Effector memory CD4-positive, alpha-beta T cell (primary cell): ENCODE results near the gene GLRX.
A peak's percentile ranks its signal among the peaks of the same experiment; 100 is the strongest.
"Not testable (repeated sequence)": the region's sequence is repeated elsewhere in the genome, so short reads cannot be mapped to it uniquely, and the experiment has no call there.

ENCODE experiments used
- DNase-seq, 3 donors: peaks; one replicate each; pipeline ENCODE4 v3.0.0-alpha.2; 2020
- H3K27ac ChIP-seq: 2 replicates; pipeline ENCODE4 v1.7.0; 2013; ENCODE audit warnings: mild to moderate bottlenecking, low read length, moderate library complexity; ENCODE audit not compliant: insufficient read depth, poor library complexity, severe bottlenecking
- H3K27me3 ChIP-seq: replicated peaks from 2 replicates; pipeline ENCODE4 v1.7.0; 2013; ENCODE audit warnings: mild to moderate bottlenecking, low read length; ENCODE audit not compliant: insufficient read depth, control insufficient read depth, poor library complexity, severe bottlenecking
- H3K36me3 ChIP-seq: 2 replicates; pipeline ENCODE4 v1.7.0; 2013; ENCODE audit warnings: mild to moderate bottlenecking, low read length, moderate library complexity; ENCODE audit not compliant: control insufficient read depth, insufficient read depth
- H3K4me1 ChIP-seq: 2 replicates; pipeline ENCODE4 v1.7.0; 2013; ENCODE audit warnings: low read length, mild to moderate bottlenecking; ENCODE audit not compliant: control insufficient read depth, insufficient read depth, poor library complexity, severe bottlenecking
- H3K4me3 ChIP-seq: 2 replicates; pipeline ENCODE4 v1.7.0; 2013; ENCODE audit warnings: low read length, low read depth, mild to moderate bottlenecking; ENCODE audit not compliant: insufficient read depth, poor library complexity, severe bottlenecking
- H3K9me3 ChIP-seq: 2 replicates; pipeline ENCODE4 v1.7.0; 2013; ENCODE audit warnings: mild to moderate bottlenecking, low read length, moderate library complexity; ENCODE audit not compliant: control insufficient read depth

GLRX gene

DNA sequence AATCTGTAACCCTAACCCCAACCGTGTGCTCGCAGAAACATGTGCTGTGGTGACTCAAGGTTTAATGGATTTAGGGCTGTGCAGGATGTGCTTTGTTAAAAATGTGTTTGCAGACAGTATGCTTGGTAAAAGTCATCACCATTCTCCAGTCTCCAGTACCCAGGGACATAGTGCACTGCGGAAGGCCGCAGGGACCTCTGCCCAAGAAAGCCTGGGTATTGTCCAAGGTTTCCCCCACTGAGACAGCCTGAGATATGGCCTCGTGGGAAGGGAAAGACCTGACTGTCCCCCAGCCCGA, 11.5 kb downstream of the GLRX start:
- H3K4me1 ChIP-seq: peaks cover 62% of the 10 kb centered on the region
- not testable (repeated sequence) for DNase-seq, H3K27me3 ChIP-seq, H3K4me3 ChIP-seq, H3K9me3 ChIP-seq, H3K27ac ChIP-seq
- H3K36me3 ChIP-seq: peaks cover 27% of the 10 kb centered on the region

GRCh38 chr5:95810305-95811125, 12.0 kb downstream of the GLRX start:
- Histone ChIP-seq H3K4me3 (no peak overlapping the region), H3K27me3 (no peaks in the 10 kb centered on the region), H3K9me3 (no peaks in the 10 kb centered on the region), H3K36me3 (peaks cover 21% of the 10 kb centered on the region), H3K27ac (peak overlapping the region; percentile 68), H3K4me1 (peaks cover 56% of the 10 kb centered on the region)
- DNase-seq: no peak

DNA sequence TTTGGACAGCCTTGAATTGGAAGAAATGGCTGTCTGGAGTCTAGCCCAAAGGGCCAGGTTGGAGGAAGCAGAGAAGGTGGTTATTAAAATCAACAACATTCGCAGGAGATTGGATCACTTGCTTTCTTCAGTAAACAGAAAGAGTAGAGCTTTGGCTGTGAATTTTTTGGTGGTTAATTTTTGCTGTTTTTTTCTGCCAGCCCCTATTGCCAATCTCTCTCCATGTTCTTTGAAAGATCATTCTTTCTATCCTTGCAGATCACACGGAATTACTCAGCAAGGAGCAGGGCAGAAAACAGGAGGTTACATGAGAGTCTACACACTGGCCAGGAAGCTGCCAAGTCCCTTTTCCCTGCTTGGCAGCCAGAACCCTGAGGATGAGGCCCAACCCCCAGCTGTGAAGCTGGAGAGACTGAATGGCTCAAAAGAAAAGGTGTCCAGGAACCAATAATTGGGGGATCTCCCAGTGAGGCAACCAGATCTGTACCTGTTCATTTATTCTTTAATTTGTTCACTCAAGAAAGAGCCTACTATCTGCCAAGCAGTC, 13.0 kb downstream of the GLRX start:
- Histone ChIP-seq H3K9me3 (no peaks in the 10 kb centered on the region), H3K4me1 (peaks cover 55% of the 10 kb centered on the region), H3K36me3 (peaks cover 13% of the 10 kb centered on the region), H3K27me3 (no peaks in the 10 kb centered on the region), H3K4me3 (no peak overlapping the region), H3K27ac (peak overlapping the region; percentile 68)
- no peak for DNase-seq

DNA sequence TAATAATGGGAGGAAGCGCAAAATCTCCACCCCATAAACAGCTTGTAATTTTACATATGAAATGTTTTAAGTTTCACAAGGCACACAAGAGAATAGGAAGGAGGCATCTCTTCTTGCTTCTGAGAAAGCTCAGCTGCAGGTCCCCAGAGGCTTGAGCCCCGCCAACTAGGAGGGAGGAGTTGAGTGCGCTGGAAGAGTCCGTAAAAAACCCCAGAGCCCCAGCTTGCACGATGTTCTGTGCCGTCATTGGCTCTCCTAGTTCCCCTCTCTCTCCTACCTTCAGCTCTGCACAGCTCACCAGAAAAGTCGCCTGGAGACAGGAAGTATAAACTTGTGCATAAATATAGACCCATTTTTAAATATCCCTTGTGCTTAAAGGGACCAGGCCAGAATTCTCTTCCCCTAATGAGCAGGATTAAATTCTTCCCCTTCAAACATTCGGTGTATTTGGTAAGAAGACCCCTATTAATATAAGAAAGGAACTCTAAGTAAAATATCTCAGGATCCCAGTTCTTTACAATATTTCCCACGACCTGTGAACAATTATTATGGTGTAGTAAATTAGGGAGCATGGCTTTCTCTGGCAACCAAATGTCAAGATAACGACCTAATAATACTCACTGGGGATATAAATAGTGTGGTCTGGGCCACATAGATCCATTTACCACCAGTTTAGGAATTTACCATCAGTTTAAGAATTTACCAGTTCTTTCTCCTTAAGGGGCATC, 13.7 kb downstream of the GLRX start:
- Histone ChIP-seq H3K4me3 (peak overlapping the region; percentile 26), H3K9me3 (no peaks in the 10 kb centered on the region), H3K27ac (peak overlapping the region; percentile 68), H3K27me3 (no peaks in the 10 kb centered on the region), H3K4me1 (peaks cover 55% of the 10 kb centered on the region), H3K36me3 (peaks cover 7% of the 10 kb centered on the region)
- peak; percentile 59 to 77 (median 72) for DNase-seq

GRCh38 chr5:95808013-95808685, 14.4 kb downstream of the GLRX start:
- H3K9me3 ChIP-seq: no peaks in the 10 kb centered on the region
- H3K27me3 ChIP-seq: no peaks in the 10 kb centered on the region
- H3K4me1 ChIP-seq: peaks cover 54% of the 10 kb centered on the region
- peak overlapping the region; percentile 68 for H3K27ac ChIP-seq
- no peak for DNase-seq
- peaks cover under 1% of the 10 kb centered on the region for H3K36me3 ChIP-seq
- peak overlapping the region; percentile 26 for H3K4me3 ChIP-seq

DNA sequence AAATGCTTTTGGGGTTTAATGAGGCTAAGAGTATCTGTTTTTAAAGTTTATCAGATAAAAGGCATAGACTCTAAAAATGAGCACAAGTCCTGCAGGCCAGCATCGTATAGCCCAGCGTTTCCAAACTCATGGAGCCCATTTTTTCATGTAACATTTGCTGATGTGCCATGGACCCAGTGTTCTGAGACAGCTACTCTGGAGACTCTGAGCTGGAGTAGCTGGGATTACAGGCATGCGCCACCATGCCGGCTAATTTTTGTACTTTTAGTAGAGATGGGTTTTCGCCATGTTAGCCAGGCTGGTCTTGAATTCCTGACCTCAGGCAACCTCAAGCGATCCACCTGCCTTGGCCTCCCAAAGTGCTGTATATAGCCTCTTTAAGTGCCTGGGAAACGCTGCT, 15.8 kb downstream of the GLRX start:
- no peak for DNase-seq
- no peak overlapping the region for H3K27ac ChIP-seq
- no peaks in the 10 kb centered on the region for H3K9me3 ChIP-seq
- H3K4me1 ChIP-seq: peaks cover 39% of the 10 kb centered on the region
- no peak overlapping the region for H3K4me3 ChIP-seq
- H3K36me3 ChIP-seq: no peaks in the 10 kb centered on the region
- H3K27me3 ChIP-seq: no peaks in the 10 kb centered on the region

DNA sequence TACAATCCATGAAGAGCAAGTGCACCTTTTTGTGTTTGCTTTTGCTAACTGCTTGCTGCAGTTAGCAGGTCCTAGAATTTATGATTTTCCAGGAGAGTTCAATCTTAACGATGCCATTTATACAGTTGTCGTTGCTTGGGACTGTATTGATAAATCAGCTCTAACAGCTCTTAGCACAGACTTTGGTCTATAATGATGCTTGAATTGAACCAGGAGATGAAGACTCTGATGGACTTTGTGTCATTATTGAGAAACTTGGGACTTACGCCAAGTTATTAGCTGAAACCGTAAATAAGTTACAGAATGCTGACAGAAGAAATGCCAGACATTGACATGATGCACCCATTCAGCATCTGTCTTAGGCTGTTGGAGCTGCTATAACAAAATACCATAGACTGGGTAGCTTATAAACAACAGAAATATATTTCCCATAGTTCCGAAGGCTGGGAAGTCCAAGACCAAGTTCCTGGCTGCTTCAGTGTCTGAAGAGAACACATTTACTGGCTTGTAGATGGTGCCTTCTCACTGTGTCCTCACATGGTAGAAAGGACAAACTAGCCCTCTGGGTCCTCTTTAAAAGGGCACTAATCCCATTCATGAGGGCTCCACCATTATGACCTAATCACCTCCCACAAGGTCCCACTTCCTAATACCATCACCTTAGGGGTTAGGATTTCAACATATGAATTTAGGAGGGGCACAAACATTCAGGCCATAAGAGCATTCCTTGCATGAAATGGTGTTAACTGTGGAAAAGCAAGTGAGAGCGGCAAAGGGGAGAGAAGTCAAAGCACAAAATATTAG, 17.6 kb downstream of the GLRX start:
- DNase-seq: no peak
- Histone ChIP-seq H3K4me3 (no peak overlapping the region), H3K36me3 (no peaks in the 10 kb centered on the region), H3K4me1 (peaks cover 25% of the 10 kb centered on the region), H3K27me3 (no peaks in the 10 kb centered on the region), H3K9me3 (no peaks in the 10 kb centered on the region), H3K27ac (no peak overlapping the region)

DNA sequence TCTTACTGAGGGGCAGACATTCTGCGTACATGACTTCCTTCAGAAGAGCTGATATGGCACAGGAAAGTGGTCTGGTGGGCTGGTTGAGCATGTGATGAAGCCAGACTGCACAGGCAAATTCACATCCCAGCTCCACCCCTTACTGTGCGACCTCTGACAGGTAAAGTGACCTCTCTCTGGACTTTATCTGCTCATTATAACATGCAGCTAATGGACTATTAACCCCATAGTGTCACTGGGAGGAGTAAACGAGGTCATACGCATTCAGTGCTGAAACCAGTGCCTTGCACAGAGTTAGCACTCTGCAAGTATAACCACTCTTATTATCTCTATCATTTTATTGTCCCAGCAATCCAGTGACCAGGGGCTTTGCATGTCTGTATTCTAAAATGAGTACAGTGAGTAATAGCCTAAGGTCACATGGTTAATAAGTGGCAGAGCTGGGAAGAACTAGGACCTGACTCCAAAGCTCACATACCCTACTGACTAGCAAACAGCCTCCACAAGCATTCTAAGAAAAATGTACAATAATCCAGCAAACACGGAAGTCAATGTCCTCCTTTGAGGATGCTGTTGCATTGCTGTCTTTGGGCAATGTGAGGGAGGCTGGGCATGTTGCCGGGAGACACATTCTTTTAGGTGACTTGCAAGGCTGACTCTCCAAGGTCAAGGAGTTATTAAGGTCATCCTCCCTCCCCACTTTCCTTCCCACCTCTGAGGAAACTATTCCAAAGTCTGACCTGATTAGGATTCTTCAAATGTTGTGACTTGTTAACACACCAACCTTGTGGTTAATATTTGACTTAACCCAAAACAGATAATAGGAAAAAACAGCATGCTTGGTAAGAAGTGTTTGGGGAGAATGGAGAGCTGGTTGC, 19.0 kb downstream of the GLRX start:
- Histone ChIP-seq H3K4me3 (no peak overlapping the region), H3K9me3 (no peaks in the 10 kb centered on the region), H3K27ac (no peak overlapping the region), H3K36me3 (no peaks in the 10 kb centered on the region), H3K27me3 (no peaks in the 10 kb centered on the region), H3K4me1 (peaks cover 12% of the 10 kb centered on the region)
- DNase-seq: no peak

GRCh38 chr5:95801961-95802360, 20.6 kb downstream of the GLRX start:
- H3K4me3 ChIP-seq: no peak overlapping the region
- DNase-seq: no peak
- H3K4me1 ChIP-seq: no peaks in the 10 kb centered on the region
- H3K27me3 ChIP-seq: no peaks in the 10 kb centered on the region
- H3K27ac ChIP-seq: no peak overlapping the region
- no peaks in the 10 kb centered on the region for H3K36me3 ChIP-seq
- no peaks in the 10 kb centered on the region for H3K9me3 ChIP-seq
